Choroid plexus epithelial cell (primary cell): ENCODE data around the gene PTPN7.

ENCODE experiments used
- DNase-seq: peaks from one replicate; pipeline ENCODE4 v3.0.0-alpha.2; 2010; ENCODE audit warnings: low read depth
- H3K4me3 ChIP-seq: 2 replicates; pipeline ENCODE4 v1.5.1; 2011; ENCODE audit warnings: low read depth, mild to moderate bottlenecking, control low read depth, low read length, moderate library complexity
- CTCF ChIP-seq: conservative IDR thresholded peaks from 2 replicates; pipeline ENCODE4 v1.5.1; 2011; ENCODE audit warnings: low read depth, mild to moderate bottlenecking, control low read depth, inconsistent platforms, low read length, moderate library complexity

The PTPN7 gene

GRCh38 chr1:202127061-202127460 lies 33.3 kb downstream of the PTPN7 start:
- no peak overlapping the region for H3K4me3 ChIP-seq
- TF ChIP-seq CTCF = no peak

GRCh38 chr1:202126426-202126825 lies 34.0 kb downstream of the PTPN7 start:
- H3K4me3 ChIP-seq = no peak overlapping the region
- no peak for DNase-seq
- no peak for TF ChIP-seq CTCF

More at GRCh38 chr1:202127061-202127460, 33.3 kb downstream of the PTPN7 start:
- DNase-seq = no peak

- H3K4me3 ChIP-seq = no peak overlapping the region
- DNase-seq = no peak
- TF ChIP-seq CTCF = no peak
Observed at GRCh38 chr1:202125611-202126010, 34.8 kb downstream of the PTPN7 start.

- DNase-seq = no peak
- no peak for TF ChIP-seq CTCF
- H3K4me3 ChIP-seq = no peak overlapping the region
Observed at GRCh38 chr1:202124142-202124541, 36.3 kb downstream of the PTPN7 start.

- no peak for TF ChIP-seq CTCF
- no peak for DNase-seq
- no peak overlapping the region for H3K4me3 ChIP-seq
Observed at GRCh38 chr1:202123336-202123813, 37.0 kb downstream of the PTPN7 start.

- DNase-seq = peak; percentile 64
- peak; percentile 69 for TF ChIP-seq CTCF
- no peak within 1 kb of the TSS for H3K4me3 ChIP-seq
Observed at GRCh38 chr1:202122639-202123335, 37.6 kb downstream of the PTPN7 start, which contains the start of gene GPR37L1. Gene GPR37L1, plus strand, starts transcription at chr1:202122917. Its CDS starts 47 bp downstream, at chr1:202122964.

- no peak for TF ChIP-seq CTCF
- no peak for DNase-seq
- no peak overlapping the region for H3K4me3 ChIP-seq
Observed at GRCh38 chr1:202121006-202121405, 39.4 kb downstream of the PTPN7 start.
